SKM-1 treated with dmso at 0.1 percent for 144 hours (cell line): ENCODE results near the gene ACVRL1.

Source experiments
- DNase-seq: peaks from one replicate; lab custom pipeline; 2025; ENCODE audit not compliant: unreplicated experiment; lab: John Stamatoyannopoulos, UW

ACVRL1 gene

DNA sequence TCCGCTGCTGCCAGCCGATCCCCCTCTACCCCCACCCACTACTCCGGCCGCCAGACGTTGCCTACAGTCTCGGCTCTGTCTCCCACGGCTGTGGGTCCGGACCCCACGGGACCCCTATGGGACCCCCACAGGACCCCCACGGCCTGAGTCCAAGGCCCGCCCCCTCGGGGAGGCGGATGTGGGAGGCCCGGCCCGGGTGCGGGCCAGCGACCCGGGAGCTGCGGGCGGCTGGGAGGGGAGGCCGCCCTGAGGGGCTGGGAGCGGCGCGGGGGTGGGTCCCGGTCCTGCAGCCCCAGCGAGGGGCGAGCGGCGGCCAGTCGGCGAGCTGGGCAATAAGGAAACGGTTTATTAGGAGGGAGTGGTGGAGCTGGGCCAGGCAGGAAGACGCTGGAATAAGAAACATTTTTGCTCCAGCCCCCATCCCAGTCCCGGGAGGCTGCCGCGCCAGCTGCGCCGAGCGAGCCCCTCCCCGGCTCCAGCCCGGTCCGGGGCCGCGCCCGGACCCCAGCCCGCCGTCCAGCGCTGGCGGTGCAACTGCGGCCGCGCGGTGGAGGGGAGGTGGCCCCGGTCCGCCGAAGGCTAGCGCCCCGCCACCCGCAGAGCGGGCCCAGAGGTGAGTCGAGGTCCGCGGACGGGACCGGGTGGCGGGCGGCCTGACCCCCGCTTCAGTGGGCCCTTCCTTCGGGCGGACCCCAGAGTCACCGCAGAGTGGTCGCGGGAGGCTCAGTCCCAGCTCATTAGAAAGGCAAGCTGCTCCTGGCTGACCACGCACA lies at the start of gene ACVRL1:
Gene ACVRL1 (plus strand): TSS at position 422 of the 773 bp plus-strand sequence. CDS start 4,971 bp downstream, outside the sequence.
- no peak for DNase-seq

DNA sequence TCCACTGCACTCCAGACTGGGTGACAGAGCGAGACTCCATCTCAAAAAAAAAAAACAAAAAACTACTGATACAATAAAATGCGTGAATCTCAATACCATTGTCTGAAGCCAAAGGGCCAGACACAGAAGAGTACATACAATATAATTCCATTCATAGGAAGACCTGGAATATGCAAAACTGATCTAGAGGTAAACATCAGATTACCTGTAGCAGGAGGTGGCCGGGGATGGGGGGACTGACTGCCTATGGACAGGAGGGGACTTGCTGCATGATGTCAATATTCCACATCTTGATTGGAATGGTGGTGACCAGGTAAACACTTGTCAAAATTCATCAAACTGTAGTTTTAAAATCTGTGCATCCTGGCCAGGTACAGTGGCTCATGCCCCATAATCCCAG lies 46.3 kb upstream of the ACVRL1 start:
- no peak for DNase-seq

DNA sequence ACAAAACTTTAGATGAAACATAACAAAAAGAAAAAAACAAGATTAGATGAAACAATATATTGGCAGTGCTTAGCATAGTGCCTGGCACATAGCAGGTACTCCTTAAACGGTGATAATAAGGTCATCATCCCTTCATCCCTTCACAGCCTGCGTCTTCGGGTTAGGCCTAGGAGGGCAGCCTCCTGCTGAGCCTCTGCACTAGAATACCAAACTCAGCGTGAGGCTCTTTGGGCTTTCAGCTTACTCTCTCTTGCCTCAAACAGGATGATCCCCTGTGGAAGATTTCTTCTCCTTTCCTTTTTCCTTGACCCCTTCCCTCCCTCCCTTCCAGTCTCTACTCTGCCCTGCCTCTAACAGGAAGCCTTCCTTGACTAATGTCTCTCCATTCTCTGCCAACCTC lies 44.4 kb upstream of the ACVRL1 start:
- DNase-seq: no peak

DNA sequence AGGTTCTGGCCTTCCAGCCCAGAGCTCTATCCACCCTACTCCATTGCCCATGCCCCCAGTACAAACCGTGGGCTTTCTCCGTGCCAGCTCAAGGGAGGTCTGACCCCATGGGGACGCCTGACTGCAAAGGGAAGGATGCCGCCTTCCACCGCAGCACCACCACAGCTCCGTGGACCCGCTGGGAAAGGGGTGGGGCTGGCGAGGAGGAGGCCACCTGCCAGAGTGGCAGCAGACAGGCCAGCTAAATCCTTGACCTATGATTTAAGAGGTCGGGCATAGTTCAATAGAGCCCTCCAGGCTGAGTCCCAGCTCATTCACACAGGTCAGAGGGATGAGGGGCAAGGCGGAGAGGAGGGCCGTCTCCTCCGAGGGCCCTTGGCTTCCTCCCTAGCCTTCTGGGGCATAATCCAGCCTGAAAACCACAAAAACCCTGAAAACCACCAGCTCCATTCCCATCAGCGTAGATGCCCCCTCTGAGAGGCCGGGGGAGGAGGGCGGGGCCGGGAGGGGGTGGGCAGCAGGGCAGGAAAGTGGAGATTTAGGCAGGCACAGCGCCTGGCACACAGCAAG lies 43.9 kb upstream of the ACVRL1 start:
- DNase-seq: no peak

DNA sequence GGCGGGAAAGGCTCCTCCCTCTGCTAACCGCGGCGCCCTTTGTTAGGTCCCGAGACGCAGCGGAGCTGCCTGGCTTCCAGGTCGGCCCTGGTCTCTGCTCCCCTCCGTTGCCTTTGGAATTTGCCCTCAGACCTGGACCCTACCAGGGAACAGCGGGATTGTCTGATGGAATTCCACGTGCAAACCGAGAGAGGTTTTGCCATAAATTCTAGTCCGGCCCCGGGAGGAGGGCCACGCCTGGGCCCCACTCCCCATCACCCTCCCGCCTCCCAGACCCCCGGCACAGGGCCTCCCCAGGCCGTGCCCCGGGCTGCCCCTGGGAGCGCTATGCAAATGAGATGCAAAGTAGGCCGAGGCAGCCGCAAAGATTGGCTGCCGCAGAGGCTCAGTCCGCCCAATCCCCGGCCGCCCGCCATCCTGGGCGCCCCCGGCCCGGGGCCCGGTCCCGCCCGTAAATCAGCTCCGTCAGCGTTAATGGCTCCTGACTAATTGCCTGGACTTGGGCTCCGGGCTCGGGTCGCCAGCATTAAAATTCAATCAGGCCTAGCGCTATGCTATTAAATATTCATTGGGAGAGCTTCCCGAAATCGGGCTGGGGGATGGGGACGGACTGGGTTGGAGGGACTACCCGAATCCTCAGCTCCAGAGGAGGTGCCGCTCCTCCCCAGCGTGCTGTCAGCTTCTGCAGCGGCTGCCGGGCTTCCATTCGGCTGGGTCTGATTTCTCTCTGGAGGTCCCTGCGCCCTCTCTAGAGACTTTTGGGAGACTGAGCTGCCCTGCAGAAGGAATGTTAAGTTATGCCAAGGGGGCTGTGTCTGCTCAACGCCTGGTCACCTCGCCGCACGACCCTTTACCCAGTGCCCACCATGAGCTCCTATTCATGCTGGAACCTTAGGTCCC lies 43.1 kb upstream of the ACVRL1 start:
- DNase-seq: no peak

DNA sequence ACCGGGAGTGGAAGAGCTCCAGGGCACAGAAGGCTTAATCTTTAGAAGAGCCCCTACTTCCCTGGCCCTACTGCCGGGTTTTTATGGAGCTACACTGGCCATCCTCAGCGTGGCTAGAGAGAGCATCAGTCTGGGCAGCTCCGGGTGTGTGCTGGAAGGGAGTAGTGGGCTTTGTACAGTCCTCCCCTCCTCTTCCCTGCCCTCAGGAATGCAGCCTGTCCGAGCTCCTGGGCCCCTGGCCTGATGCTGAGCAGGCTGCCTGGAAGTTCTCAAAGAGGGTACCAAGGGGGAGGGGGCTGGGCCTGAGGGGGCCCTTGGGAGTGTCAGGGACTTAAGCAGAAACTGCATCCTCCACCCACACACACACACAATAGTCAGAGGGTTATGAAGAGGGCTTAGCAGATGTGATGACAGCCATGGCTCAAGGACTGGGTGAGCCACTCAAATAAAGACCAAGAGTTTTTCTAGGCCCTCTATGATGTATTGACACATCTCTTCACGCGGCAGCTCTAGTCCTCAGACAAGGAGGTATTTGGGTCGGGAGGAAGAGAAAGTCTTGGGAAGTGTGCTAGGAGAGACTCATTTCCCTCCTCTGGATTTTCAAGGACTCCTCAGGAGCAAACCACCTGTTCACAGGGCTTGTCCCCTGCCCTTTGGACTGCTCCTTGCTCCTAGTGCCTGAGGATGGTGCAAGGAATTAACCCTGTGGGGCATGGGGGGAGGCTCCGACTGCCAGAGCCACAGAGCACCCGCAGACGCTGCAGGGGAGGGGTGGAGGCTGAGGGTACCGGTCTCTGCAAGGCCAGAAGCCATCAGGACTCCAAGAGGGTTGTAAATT lies 42.3 kb upstream of the ACVRL1 start:
- DNase-seq: no peak

DNA sequence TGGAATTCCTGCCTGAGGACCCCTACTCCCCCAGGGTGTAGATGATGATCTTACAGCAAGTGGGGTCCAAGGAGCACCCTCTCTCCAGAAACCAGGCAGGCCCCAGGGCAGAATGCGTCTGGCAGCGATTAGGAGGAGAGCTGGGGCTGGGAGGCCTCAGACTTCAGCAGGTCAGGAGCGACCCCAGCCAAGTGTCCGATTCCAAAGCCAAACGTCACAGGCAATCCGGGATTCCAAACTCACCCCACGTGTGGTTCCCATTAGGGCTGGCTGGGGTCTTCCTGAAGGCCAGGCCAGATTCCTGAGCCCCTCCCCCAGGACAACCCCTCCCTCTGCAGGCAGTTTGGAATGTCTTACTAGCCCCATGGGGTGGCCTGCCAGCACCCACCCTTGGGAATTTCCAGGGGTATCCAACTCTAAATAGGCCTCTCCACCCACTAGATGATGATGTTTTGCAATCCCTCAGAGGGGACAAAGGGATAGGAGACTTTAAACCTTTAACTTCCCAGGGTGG lies 41.5 kb upstream of the ACVRL1 start:
- DNase-seq: no peak

DNA sequence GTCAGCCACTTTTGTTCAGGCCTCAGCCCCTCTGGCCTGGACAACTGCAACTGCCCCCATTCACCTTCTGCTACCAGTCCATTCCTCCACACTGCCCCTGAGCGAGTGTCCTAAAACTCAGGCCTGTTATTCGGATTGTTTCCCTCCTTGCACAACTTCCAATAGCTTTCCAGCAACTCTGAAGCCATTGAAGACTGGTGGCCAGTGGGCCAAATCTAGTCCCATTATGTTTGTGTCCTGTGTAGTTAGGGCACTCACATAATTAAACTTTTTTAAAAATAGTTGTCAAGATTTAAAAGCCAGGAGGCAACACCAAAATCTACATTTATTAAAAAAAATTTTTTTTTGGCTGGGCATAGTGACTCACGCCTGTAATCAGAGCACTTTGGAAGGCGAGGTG lies 41.0 kb upstream of the ACVRL1 start:
- no peak for DNase-seq

DNA sequence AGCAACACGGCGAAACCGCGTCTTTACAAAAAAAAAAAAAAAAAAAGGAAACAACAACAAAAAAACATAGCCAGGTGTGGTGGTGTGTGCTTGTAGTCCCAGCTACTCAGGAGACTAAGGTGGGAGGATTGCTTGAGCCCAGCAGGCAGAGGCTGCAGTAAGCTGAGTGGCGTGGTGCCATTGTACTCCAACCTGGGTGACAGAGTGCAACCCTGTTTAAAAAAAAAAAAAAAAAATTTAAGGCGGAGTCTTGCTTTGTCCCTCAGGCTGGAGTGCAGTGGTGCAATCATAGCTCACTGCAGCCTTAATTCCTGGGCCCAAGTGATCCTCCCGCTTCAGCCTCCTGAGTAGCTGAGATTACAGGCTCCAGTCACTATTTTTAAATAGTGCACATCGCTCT lies 40.5 kb upstream of the ACVRL1 start:
- DNase-seq: no peak

DNA sequence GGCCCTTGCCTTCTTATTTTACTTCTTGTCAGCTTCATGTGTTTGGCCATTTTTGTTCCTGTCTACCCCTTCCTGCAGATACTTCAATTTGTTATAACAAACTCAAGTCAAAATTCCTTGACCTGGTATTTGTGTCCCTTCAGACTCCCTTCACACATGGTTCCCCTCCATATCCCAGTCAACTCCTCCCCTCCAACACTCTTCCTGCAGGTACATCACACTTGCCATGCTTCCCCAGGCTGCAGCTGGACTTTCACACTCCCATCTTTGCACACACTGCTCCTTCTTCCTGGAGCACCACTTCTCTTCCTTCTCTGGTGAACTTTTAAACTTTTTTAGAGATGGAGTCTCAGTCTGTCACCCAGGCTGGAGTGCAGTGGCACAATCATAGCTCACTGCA lies 39.9 kb upstream of the ACVRL1 start:
- no peak for DNase-seq

DNA sequence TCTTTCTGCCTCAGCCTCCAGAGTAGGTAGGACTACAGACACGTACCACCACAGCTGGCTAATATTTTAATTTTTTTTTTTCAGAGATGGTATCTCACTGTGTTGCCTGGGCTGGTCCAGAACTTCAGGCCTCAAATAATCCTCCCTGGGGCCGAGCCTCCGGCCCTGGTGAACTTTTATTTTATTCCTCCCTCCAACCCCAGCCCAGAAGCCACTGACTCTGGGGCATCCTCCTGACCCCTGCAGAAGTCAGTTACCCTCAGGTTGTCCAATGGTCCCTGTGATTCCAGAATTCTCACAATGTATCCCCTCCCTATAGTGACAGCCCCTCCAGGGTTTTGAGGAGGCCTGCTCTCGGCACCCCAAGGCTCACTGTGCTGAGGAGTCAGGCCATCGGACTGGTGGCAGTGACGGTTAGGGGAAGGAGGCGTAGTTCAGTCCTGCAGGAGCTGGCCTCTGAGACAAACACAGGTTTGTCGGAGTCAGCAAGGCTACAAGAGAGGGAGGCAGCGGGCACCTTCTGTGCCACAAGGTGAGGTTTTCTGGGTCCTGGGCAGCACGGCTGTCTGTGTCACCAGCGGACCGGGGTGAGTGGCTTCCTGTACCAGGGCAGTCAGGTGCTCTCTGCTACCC lies 39.4 kb upstream of the ACVRL1 start:
- DNase-seq: no peak

DNA sequence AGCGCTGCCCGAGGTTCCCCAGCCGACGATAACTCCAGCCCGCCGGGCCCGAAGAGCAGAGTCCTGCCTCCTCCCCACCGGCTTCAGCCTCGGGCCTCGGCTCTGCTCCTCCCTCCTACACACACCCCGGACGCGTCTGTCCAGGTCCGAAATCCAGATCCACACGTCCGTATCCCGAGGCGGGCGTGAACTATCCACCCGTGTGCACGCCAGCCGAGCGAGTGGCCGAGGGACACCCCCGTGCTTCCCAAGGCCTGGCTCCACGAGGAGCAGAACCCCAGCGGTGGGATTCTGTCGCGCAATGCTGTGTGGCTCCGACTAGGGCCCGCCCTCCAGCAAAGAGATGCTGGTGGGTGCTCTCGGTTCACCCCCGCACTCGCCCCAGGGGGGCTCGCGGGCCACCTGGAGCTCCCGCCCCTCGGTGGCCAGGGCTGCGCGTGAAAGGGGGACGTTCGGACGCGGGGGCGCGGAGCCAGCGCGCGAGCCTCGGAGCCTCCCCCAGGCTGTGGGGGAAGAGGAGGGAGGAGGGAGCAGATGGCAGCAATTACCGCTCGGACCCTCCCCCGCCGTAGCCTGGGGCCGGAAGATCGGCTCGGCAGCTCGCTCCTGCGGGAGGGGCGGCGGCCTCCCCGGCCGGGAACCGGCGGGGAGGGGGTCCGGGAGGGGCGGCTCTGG lies 38.3 kb upstream of the ACVRL1 start:
- DNase-seq: no peak

DNA sequence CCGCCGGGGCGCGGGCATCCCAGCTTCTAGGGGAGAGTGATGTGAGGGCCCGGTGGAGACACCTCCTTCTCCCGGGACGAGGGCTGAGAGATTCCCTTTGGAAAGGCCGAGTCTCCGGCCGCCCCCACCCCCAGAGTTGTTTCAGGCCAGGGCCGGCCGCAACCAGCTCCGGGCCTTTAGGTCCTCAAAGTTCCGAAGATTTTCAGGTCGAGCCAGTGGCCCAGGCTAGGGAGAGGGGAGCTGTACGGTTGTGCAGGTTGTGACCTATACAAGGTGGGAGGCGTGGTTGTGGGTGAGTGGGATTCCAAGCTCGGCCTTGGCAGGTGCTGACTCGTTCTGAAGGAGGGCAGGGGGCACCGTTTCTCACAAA lies 37.8 kb upstream of the ACVRL1 start:
- DNase-seq: no peak

DNA sequence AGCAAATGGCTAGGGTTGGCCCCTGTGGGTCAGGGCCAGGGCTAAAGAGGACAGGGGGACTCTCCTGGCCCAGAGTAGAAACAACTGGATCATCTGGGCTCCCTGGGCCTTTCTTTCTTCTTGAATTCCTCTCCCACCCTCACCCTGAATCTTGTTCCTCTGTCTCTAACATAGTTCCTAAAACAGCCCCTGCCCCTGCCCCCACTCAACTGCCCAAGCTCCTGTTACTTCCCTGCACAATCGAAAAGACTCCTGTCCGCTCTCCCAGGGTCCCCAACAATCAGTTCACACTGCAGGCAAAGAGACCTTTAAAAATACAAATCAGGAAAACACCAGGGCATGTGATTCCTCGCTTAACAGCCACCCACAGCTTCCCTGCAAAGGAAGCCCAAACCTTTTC lies 37.4 kb upstream of the ACVRL1 start:
- no peak for DNase-seq

DNA sequence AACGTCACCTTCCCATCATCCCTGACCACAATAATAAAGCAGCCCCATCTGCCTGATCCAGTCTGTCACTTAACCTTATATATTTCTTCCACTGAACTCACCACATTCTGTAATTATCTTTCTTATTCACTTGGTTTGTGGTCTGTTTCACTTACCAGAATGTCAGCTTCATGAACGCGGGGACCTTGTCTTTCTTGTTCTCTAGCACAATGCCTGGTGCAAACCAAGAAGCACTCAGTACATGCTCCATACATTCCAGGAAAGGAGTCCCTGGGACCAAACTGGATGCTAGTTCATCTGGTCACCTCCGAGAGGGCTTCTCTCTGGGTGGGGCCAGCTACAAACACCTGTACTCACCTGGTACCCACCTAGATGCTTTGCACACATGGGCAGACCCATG lies 36.8 kb upstream of the ACVRL1 start:
- DNase-seq: no peak

DNA sequence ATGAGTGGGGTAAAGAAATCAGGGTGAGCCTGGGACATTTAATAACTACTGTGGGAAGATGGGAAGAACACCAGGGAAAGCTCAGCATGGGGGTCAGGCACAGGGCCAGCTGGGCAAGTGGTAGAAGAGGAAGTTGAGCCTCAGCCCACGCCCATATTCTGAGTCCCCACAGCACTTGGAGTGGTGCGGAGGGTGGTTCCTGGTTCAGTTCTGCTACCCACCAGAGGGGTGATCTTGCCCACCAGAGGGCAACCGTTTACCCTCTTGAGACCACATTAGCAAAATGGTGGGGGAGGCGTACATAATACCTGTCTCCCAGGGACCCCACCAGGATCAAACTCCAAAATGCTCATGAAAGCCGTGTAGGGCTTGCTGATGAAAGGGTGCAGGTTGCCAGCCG lies 36.2 kb upstream of the ACVRL1 start:
- peak; percentile 10 for DNase-seq

DNA sequence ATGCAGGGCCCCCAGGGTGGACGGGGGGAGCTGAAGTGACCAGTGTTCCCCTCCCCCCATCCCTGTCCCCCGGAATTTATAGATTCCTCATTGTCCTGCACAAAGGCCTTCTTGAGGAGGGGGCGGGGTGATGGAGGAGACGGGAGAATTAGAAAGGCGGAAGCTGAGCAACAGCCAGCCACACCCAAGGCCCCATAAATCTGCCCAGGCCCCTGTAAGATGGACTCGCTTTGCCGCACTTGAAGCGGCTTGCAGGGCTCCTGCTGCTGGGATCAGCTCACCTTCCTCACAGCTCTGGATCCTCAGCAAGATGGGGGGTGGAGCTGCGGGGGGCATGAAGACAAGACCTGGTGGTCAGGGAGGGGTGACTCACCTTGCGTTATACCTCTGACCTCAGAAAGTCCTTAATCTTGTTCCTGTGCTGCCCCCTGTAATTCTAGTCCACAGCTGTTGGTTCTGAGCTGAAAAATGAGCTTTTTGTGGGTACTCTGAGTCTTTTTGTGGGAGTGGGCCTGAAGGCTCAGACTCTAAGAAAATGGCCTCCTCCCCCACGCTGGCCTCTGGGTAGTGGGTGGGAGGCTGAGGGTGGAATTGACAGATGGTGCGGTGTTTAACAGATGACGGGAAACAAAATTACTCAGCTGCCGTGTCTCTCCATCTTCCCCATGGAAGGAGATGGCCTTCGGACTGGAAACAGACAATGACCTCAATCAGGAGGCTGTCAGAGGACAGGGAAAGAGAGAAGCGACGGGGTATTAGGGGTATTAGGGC lies 35.2 kb upstream of the ACVRL1 start:
- no peak for DNase-seq

DNA sequence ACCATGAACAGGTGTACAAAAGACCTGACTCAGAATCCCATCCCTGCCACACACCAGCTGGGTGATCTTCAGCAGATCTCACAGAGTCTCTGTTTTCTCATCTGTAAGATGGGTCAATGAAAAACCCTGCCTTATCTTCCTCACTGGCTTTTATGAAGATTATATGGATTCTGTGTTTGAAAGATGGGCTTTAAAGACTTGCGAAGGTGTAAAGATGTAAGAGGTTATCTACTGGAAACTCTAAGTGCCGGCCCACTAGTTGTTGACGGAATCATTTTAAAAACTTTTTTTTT lies 34.7 kb upstream of the ACVRL1 start:
- DNase-seq: no peak

DNA sequence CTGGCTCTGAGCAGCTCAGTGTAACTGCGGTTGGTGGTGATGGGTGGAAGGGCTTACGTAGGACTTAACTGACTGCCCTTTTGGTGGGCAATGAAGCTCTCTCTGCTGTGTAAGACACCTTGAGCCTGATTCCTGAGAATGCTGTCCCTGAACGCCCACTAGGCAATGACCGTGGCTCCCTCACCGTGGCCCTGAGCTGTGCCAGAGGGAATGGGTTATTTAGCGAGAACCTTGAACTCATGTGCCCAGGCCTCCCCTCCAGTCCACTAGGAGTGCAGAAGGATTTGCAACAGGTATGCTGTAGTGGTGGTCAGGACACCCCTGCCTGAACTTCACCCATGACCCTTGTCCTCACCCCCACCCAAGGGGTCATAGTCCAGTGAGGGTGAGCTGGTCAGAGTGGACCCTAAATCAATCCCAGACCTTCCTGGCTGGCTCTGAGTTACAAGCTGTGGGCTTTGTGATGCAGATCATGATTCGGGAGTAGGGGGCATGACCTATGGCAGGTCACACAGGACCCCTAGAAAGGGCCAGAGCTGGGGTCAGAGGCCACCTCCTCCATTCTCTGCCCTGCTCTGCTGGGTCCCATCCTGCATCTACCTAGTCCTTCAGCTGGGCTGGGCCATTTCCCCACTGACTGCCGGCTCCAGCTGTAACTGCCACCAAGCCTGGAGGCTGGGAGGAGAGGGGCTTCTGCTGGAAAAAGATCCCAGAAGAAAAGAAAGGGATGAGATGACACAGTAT lies 33.9 kb upstream of the ACVRL1 start:
- no peak for DNase-seq
